IPS-18c (cell line): ENCODE measurements around the gene NF1.

ENCODE experiments used
- H3K4me3 ChIP-seq: 2 replicates; pipeline ENCODE4 v1.7.0; 2013; ENCODE audit warnings: low read depth, mild to moderate bottlenecking, low read length, moderate library complexity; ENCODE audit not compliant: insufficient read depth
- H3K9me3 ChIP-seq: one replicate; pipeline ENCODE4 v1.6.1; 2013; ENCODE audit warnings: mild to moderate bottlenecking, low read length, moderate library complexity; ENCODE audit not compliant: control insufficient read depth, insufficient read depth

NF1 gene

GRCh38 chr17:31404028-31404949, 309.5 kb downstream of the NF1 start:
- Histone ChIP-seq H3K9me3 (no peaks in the 10 kb centered on the region), H3K4me3 (no peak overlapping the region)

- no peak overlapping the region for H3K4me3 ChIP-seq
Measured at GRCh38 chr17:31405890-31406371, 311.2 kb downstream of the NF1 start.

GRCh38 chr17:31408586-31408985, 313.8 kb downstream of the NF1 start:
- Histone ChIP-seq H3K4me3 (no peak overlapping the region), H3K9me3 (no peaks in the 10 kb centered on the region)

More at GRCh38 chr17:31405890-31406371, 311.2 kb downstream of the NF1 start:
- no peaks in the 10 kb centered on the region for H3K9me3 ChIP-seq

- Histone ChIP-seq H3K9me3 (no peaks in the 10 kb centered on the region), H3K4me3 (no peak overlapping the region)
Measured at GRCh38 chr17:31411707-31412285, 317.0 kb downstream of the NF1 start.

GRCh38 chr17:31412511-31412910, 317.7 kb downstream of the NF1 start:
- no peak overlapping the region for H3K4me3 ChIP-seq
- H3K9me3 ChIP-seq: no peaks in the 10 kb centered on the region

GRCh38 chr17:31413081-31413799, 318.5 kb downstream of the NF1 start:
- no peaks in the 10 kb centered on the region for H3K9me3 ChIP-seq
- no peak overlapping the region for H3K4me3 ChIP-seq

GRCh38 chr17:31413874-31414549, 319.2 kb downstream of the NF1 start:
- Histone ChIP-seq H3K4me3 (no peak overlapping the region), H3K9me3 (no peaks in the 10 kb centered on the region)

GRCh38 chr17:31414550-31414918, 319.8 kb downstream of the NF1 start:
- Histone ChIP-seq H3K9me3 (no peaks in the 10 kb centered on the region), H3K4me3 (no peak overlapping the region)

- Histone ChIP-seq H3K9me3 (no peaks in the 10 kb centered on the region), H3K4me3 (no peak overlapping the region)
Measured at GRCh38 chr17:31415004-31415454, 320.3 kb downstream of the NF1 start.

- Histone ChIP-seq H3K4me3 (no peak overlapping the region), H3K9me3 (no peaks in the 10 kb centered on the region)
Measured at GRCh38 chr17:31415640-31416502, 321.1 kb downstream of the NF1 start.

GRCh38 chr17:31416503-31416923, 321.7 kb downstream of the NF1 start:
- no peak overlapping the region for H3K4me3 ChIP-seq

GRCh38 chr17:31417051-31417792, 322.4 kb downstream of the NF1 start:
- Histone ChIP-seq H3K4me3 (no peak overlapping the region), H3K9me3 (no peaks in the 10 kb centered on the region)

More at GRCh38 chr17:31416503-31416923, 321.7 kb downstream of the NF1 start:
- no peaks in the 10 kb centered on the region for H3K9me3 ChIP-seq

- Histone ChIP-seq H3K4me3 (no peak overlapping the region), H3K9me3 (no peaks in the 10 kb centered on the region)
Measured at GRCh38 chr17:31418773-31419350, 324.1 kb downstream of the NF1 start.

- H3K9me3 ChIP-seq: no peaks in the 10 kb centered on the region
- H3K4me3 ChIP-seq: no peak overlapping the region
Measured at GRCh38 chr17:31422443-31422842, 327.7 kb downstream of the NF1 start.

GRCh38 chr17:31424944-31425281, 330.1 kb downstream of the NF1 start:
- Histone ChIP-seq H3K4me3 (no peak overlapping the region), H3K9me3 (no peaks in the 10 kb centered on the region)
